Measurements from ENCODE around the gene OVCH2.
"Not testable (repeated sequence)": the region's sequence is repeated elsewhere in the genome, so short reads cannot be mapped to it uniquely, and the experiment has no call there.

Gene OVCH2

GRCh38 chr11:7706377-7706776 lies at the start of gene OVCH2:
Gene OVCH2, minus strand, starts transcription at chr11:7706477. Its CDS starts 83 bp downstream, at chr11:7706394.
- no peak within 1 kb of the TSS for H3K27ac ChIP-seq
- TF ChIP-seq ZFX (IDR thresholded peaks at IDR 0.05; ENCODE audit: borderline replicate concordance) (no peak), CTCF (IDR thresholded peaks at IDR 0.05) (no peak)

- no peak overlapping the region for H3K27ac ChIP-seq
- TF ChIP-seq CTCF (IDR thresholded peaks at IDR 0.05) (no peak), ZFX (IDR thresholded peaks at IDR 0.05; ENCODE audit: borderline replicate concordance) (no peak)
These were observed 43.2 kb upstream of the OVCH2 start for GRCh38 chr11:7749456-7749855.

- H3K27ac ChIP-seq, result not testable (repeated sequence)
These were observed 28.5 kb upstream of the OVCH2 start for GRCh38 chr11:7734767-7735166.

- TF ChIP-seq CTCF (IDR thresholded peaks at IDR 0.05) (no peak), ZFX (IDR thresholded peaks at IDR 0.05; ENCODE audit: borderline replicate concordance) (no peak)
These were observed 8.5 kb upstream of the OVCH2 start for GRCh38 chr11:7714786-7715185.

GRCh38 chr11:7703740-7704139 lies 2.5 kb downstream of the OVCH2 start:
- H3K27ac ChIP-seq, result no peak overlapping the region
- no peak for TF ChIP-seq ZFX (IDR thresholded peaks at IDR 0.05; ENCODE audit: borderline replicate concordance)
- no peak for TF ChIP-seq CTCF (IDR thresholded peaks at IDR 0.05)

More at GRCh38 chr11:7714786-7715185, 8.5 kb upstream of the OVCH2 start:
- no peak overlapping the region for H3K27ac ChIP-seq

- H3K27ac ChIP-seq, result no peak overlapping the region
- TF ChIP-seq ZFX (IDR thresholded peaks at IDR 0.05; ENCODE audit: borderline replicate concordance), result no peak
- no peak for TF ChIP-seq CTCF (IDR thresholded peaks at IDR 0.05)
These were observed 9.9 kb downstream of the OVCH2 start for GRCh38 chr11:7696424-7696823.

GRCh38 chr11:7694235-7694634 lies 12.0 kb downstream of the OVCH2 start:
- no peak for TF ChIP-seq CTCF (IDR thresholded peaks at IDR 0.05)
- no peak for TF ChIP-seq ZFX (IDR thresholded peaks at IDR 0.05; ENCODE audit: borderline replicate concordance)
- H3K27ac ChIP-seq, result no peak overlapping the region

GRCh38 chr11:7692426-7692825 lies 13.9 kb downstream of the OVCH2 start:
- TF ChIP-seq ZFX (IDR thresholded peaks at IDR 0.05; ENCODE audit: borderline replicate concordance), result no peak
- TF ChIP-seq CTCF (IDR thresholded peaks at IDR 0.05), result no peak
- H3K27ac ChIP-seq, result no peak overlapping the region

All from 22Rv1 (cell line).